Measurements from ENCODE around the gene ZDHHC3.

The ZDHHC3 gene

GRCh38 chr3:44993471-44994205, 17.7 kb upstream of the ZDHHC3 start:
- TF ChIP-seq CTCF (IDR thresholded peaks at IDR 0.05; ENCODE audit: low read depth, low read length, poor library complexity, severe bottlenecking) (no peak), EZH2phosphoT487 (IDR thresholded peaks at IDR 0.05; ENCODE audit: borderline replicate concordance, low read length) (no peak)
- Histone ChIP-seq H3F3A (ENCODE audit: control insufficient read depth, insufficient read depth) (no peaks in the 10 kb centered on the region), H3K4me1 (ENCODE audit: control insufficient read depth, low read length) (no peaks in the 10 kb centered on the region), H3K4me3 (ENCODE audit: low read length) (no peak overlapping the region), H3K27me3 (ENCODE audit: control insufficient read depth, low read length) (no peaks in the 10 kb centered on the region), H3K36me3 (ENCODE audit: control insufficient read depth, low read length) (peaks cover 85% of the 10 kb centered on the region), H3K9me2 (replicated peaks; ENCODE audit: control insufficient read depth, low read length) (no peaks in the 10 kb centered on the region), H4K20me1 (ENCODE audit: control insufficient read depth, insufficient read depth, low read depth, low read length) (no peaks in the 10 kb centered on the region; the same call in 1 of the 2 replicates), H3K79me2 (ENCODE audit: control insufficient read depth, low read length) (peaks cover 37% of the 10 kb centered on the region), H3K27ac (ENCODE audit: low read depth, low read length) (no peak overlapping the region), H3K9me3 (ENCODE audit: control insufficient read depth, insufficient read depth, low read length) (no peaks in the 10 kb centered on the region), H3K4me2 (ENCODE audit: low read length) (no peak overlapping the region)

DNA sequence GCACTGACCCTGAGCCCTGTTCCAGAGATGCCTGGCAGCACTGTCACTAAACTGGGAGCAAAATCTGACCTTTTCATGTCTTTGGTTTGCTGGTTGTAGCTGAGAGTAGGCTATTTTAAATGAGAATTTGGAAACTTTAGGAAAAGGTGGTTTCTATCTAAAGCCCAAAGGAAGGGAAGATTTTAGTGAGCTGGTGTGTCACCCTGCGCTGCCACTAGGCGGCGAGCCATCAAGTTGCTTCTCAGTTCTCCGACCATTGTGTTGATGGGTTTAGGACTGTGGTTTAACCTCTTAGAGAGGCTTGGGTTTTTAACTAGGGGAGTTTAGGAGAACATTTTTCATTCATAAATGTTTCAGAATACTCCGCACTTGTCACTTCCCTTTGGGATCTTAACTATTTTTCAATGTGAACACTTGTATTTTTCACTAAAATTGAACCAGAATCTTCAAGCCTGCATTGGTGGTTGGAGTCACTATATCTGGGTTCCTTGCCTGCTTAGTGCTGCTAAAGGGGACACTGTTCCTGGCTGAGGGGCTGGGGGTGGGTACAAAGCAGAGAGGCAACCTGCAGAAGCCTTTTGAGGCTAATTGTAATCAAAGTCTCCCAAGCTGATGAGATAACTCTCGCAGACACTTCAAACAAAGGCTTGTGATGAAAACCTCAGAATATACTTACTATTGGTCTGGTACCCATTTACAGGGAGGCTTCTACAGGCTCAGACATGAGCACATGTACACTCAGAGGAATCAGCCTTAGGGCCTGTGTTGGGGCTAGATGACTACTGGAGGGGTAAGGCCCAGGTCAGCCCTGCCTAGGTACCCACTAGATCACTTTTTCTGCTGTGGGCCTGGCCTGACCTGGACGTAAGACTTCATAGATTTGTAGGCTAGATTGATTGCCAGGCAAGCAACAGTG, 16.8 kb upstream of the ZDHHC3 start:
- Histone ChIP-seq H3K4me2 (ENCODE audit: low read length) (no peak overlapping the region), H3F3A (ENCODE audit: control insufficient read depth, insufficient read depth) (no peaks in the 10 kb centered on the region), H3K36me3 (ENCODE audit: control insufficient read depth, low read length) (peaks cover 81% of the 10 kb centered on the region), H3K79me2 (ENCODE audit: control insufficient read depth, low read length) (peaks cover 45% of the 10 kb centered on the region), H3K27ac (ENCODE audit: low read depth, low read length) (no peak overlapping the region), H3K27me3 (ENCODE audit: control insufficient read depth, low read length) (no peaks in the 10 kb centered on the region), H3K4me1 (ENCODE audit: control insufficient read depth, low read length) (no peaks in the 10 kb centered on the region), H3K9me2 (replicated peaks; ENCODE audit: control insufficient read depth, low read length) (no peaks in the 10 kb centered on the region), H3K9me3 (ENCODE audit: control insufficient read depth, insufficient read depth, low read length) (no peaks in the 10 kb centered on the region), H3K4me3 (ENCODE audit: low read length) (no peak overlapping the region), H4K20me1 (ENCODE audit: control insufficient read depth, insufficient read depth, low read depth, low read length) (no peaks in the 10 kb centered on the region; the same call in 1 of the 2 replicates)
- TF ChIP-seq EZH2phosphoT487 (IDR thresholded peaks at IDR 0.05; ENCODE audit: borderline replicate concordance, low read length) (no peak), CTCF (IDR thresholded peaks at IDR 0.05; ENCODE audit: low read depth, low read length, poor library complexity, severe bottlenecking) (peak; percentile 78)

GRCh38 chr3:44991326-44991725, 15.4 kb upstream of the ZDHHC3 start:
- Histone ChIP-seq H4K20me1 (ENCODE audit: control insufficient read depth, insufficient read depth, low read depth, low read length) (no peaks in the 10 kb centered on the region; the same call in 1 of the 2 replicates), H3K36me3 (ENCODE audit: control insufficient read depth, low read length) (peaks cover 68% of the 10 kb centered on the region), H3K79me2 (ENCODE audit: control insufficient read depth, low read length) (peaks cover 59% of the 10 kb centered on the region), H3K9me3 (ENCODE audit: control insufficient read depth, insufficient read depth, low read length) (no peaks in the 10 kb centered on the region), H3K9me2 (replicated peaks; ENCODE audit: control insufficient read depth, low read length) (no peaks in the 10 kb centered on the region), H3K4me3 (ENCODE audit: low read length) (no peak overlapping the region), H3K27me3 (ENCODE audit: control insufficient read depth, low read length) (no peaks in the 10 kb centered on the region), H3K4me2 (ENCODE audit: low read length) (no peak overlapping the region), H3F3A (ENCODE audit: control insufficient read depth, insufficient read depth) (0 out of 2 replicates have a peak, but pooled peaks cover 2% of the 10 kb centered on the region), H3K4me1 (ENCODE audit: control insufficient read depth, low read length) (no peaks in the 10 kb centered on the region), H3K27ac (ENCODE audit: low read depth, low read length) (no peak overlapping the region)
- TF ChIP-seq EZH2phosphoT487 (IDR thresholded peaks at IDR 0.05; ENCODE audit: borderline replicate concordance, low read length) (no peak), CTCF (IDR thresholded peaks at IDR 0.05; ENCODE audit: low read depth, low read length, poor library complexity, severe bottlenecking) (no peak)

Measured in DOHH2 (cell line).